Muscle of leg (tissue), 16 donors: ENCODE data around the gene TCEAL5. TPM values are rescaled to one million over a fixed set of nuclear protein-coding genes. Genes with fewer than 3 reads are reported as not detected.
A peak's percentile ranks its signal among the peaks of the same experiment; 100 is the strongest.
"Not testable (repeated sequence)": the region's sequence is repeated elsewhere in the genome, so short reads cannot be mapped to it uniquely, and the experiment has no call there.

Experiments
- DNase-seq: peaks from one replicate; pipeline ENCODE4 v3.0.0; 2013
- H3K27ac ChIP-seq: one replicate; pipeline ENCODE4 v1.5.1; 2013; ENCODE audit warnings: mild to moderate bottlenecking, low read length, control low read depth
- H3K27me3 ChIP-seq: one replicate; pipeline ENCODE4 v1.6.1; 2013; ENCODE audit warnings: low read length; ENCODE audit not compliant: control insufficient read depth, insufficient read depth
- H3K36me3 ChIP-seq: one replicate; pipeline ENCODE4 v1.6.1; 2013; ENCODE audit warnings: low read length; ENCODE audit not compliant: control insufficient read depth, insufficient read depth
- H3K4me1 ChIP-seq: one replicate; pipeline ENCODE4 v1.6.1; 2013; ENCODE audit warnings: low read length; ENCODE audit not compliant: control insufficient read depth, insufficient read depth
- H3K4me3 ChIP-seq: one replicate; pipeline ENCODE4 v1.5.1; 2013; ENCODE audit warnings: low read length, control low read depth
- H3K9me3 ChIP-seq: replicated peaks from 2 replicates; pipeline ENCODE4 v1.6.1; 2013; ENCODE audit warnings: low read depth, low read length; ENCODE audit not compliant: control insufficient read depth
- WGBS: methylation state at CpG from one replicate; pipeline ENCODE4 v1.1.5; 2013; ENCODE audit warnings: missing lambda C conversion rate; ENCODE audit not compliant: insufficient coverage; 5-methylcytosine and 5-hydroxymethylcytosine counted together
- long read RNA-seq, 11 donors: transcript quantifications; one replicate each; lab custom pipeline, GENCODE V29; 2026
- polyA plus RNA-seq, 8 donors: library from polyadenylated mRNA; unstranded; fragments of 120-200 nt; gene quantifications; one replicate each; pipeline versions ENCODE4 v1.2.1 to v1.2.3, GENCODE V29; 2013; ENCODE audit warnings: inconsistent platforms in 1 of 8, low replicate concordance in 1 of 8; ENCODE audit not compliant: insufficient read length in 8 of 8, insufficient read depth in 1 of 8
- total RNA-seq: library from RNA; stranded (reverse); fragments of 120-200 nt; gene quantifications from one replicate; pipeline ENCODE4 v1.2.4, GENCODE V29; 2013

The TCEAL5 gene, protein sequence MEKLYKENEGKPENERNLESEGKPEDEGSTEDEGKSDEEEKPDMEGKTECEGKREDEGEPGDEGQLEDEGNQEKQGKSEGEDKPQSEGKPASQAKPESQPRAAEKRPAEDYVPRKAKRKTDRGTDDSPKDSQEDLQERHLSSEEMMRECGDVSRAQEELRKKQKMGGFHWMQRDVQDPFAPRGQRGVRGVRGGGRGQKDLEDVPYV
- total RNA-seq (2.9 TPM), polyA plus RNA-seq (10 to 100 TPM in 1 of 8 donors, 1 to 10 TPM in 7; 4.6 to 12.6 (median 6.7) TPM)
- long read RNA-seq, donor 1, partial matches to known transcripts: 68 of 129 reads
- long read RNA-seq, donor 1, other reads (novel, unspliced or antisense): 61 of 129 reads
- long read RNA-seq, donor 2, partial matches to known transcripts: 140 of 172 reads
- long read RNA-seq, donor 2, other reads (novel, unspliced or antisense): 32 of 172 reads
- long read RNA-seq, donor 3, partial matches to known transcripts: 603 of 680 reads
- long read RNA-seq, donor 3, other reads (novel, unspliced or antisense): 77 of 680 reads
- long read RNA-seq, donor 4, partial matches to known transcripts: 422 of 553 reads
- long read RNA-seq, donor 4, other reads (novel, unspliced or antisense): 129 of 553 reads
- long read RNA-seq, donor 5, transcript TCEAL5-201 (3 exons, 1,168 nt): major isoform, 10 of 578 reads
- long read RNA-seq, donor 5, partial matches to known transcripts: 550 of 578 reads
- long read RNA-seq, donor 5, other reads (novel, unspliced or antisense): 18 of 578 reads
- long read RNA-seq, donor 6, transcript TCEAL5-201 (3 exons, 1,168 nt): major isoform, 5 of 488 reads
- long read RNA-seq, donor 6, partial matches to known transcripts: 441 of 488 reads
- long read RNA-seq, donor 6, other reads (novel, unspliced or antisense): 42 of 488 reads
- long read RNA-seq, donor 7, transcript TCEAL5-201 (3 exons, 1,168 nt): major isoform, 12 of 414 reads
- long read RNA-seq, donor 7, partial matches to known transcripts: 165 of 414 reads
- long read RNA-seq, donor 7, other reads (novel, unspliced or antisense): 237 of 414 reads
- long read RNA-seq, donor 8, partial matches to known transcripts: 324 of 423 reads
- long read RNA-seq, donor 8, other reads (novel, unspliced or antisense): 96 of 423 reads
- long read RNA-seq, donor 9, partial matches to known transcripts: 109 of 334 reads
- long read RNA-seq, donor 9, other reads (novel, unspliced or antisense): 221 of 334 reads
- long read RNA-seq, donor 10, transcript TCEAL5-201 (3 exons, 1,168 nt): major isoform, 8 of 978 reads
- long read RNA-seq, donor 10, partial matches to known transcripts: 919 of 978 reads
- long read RNA-seq, donor 10, other reads (novel, unspliced or antisense): 51 of 978 reads
- long read RNA-seq, donor 11, transcript TCEAL5-201 (3 exons, 1,168 nt): major isoform, 6 of 192 reads
- long read RNA-seq, donor 11, partial matches to known transcripts: 19 of 192 reads
- long read RNA-seq, donor 11, other reads (novel, unspliced or antisense): 167 of 192 reads

DNA sequence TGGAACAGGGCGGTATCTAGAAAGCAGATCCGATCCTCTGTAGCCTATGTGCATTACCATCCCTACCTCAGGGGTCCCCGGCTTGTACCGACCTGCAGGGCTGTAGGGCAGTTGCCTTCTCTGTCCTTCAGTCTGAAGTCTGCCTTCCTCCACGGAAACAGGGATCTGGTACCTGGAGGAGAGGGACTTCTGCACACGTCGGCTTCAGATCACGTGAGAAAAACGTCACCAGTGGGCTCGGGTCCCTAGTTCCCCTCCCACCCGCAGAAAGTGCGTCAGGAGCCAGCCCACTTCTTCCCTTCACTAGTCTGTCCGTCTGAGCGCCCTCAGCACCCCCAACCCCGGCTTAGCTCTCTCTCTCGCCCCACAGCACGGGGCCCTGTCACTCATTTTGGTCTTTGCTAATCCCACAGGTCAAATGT is at the start of gene TCEAL5:
Gene TCEAL5 (minus strand): TSS at position 170 of the 422 bp plus-strand sequence. CDS start 2,187 bp downstream, outside the sequence.
- Histone ChIP-seq H3K4me1 (no peaks in the 10 kb centered on the region), H3K4me3 (peak within 1 kb of the TSS; percentile 44), H3K27ac (no peak within 1 kb of the TSS), H3K27me3 (peaks cover 32% of the 10 kb centered on the region), H3K36me3 (no peaks in the 10 kb centered on the region), H3K9me3 (no peaks in the 10 kb centered on the region)
- peak; percentile 78 for DNase-seq
- WGBS: 18% methylated on average over 11 of the region's 17 CpGs

- peaks cover 3% of the 10 kb centered on the region for H3K4me1 ChIP-seq
- peak; percentile 43 for DNase-seq
- H3K9me3 ChIP-seq: no peaks in the 10 kb centered on the region
- no peaks in the 10 kb centered on the region for H3K36me3 ChIP-seq
- WGBS: no CpG with 5 or more reads among the region's 3 CpGs
- peak overlapping the region; percentile 51 for H3K4me3 ChIP-seq
- H3K27me3 ChIP-seq: peaks cover 21% of the 10 kb centered on the region
- H3K27ac ChIP-seq: peak overlapping the region; percentile 84
Observed at GRCh38 chrX:103311399-103311780, 34.8 kb upstream of the TCEAL5 start.

- H3K36me3 ChIP-seq: no peaks in the 10 kb centered on the region
- H3K4me1 ChIP-seq: peaks cover 3% of the 10 kb centered on the region
- peak within 1 kb of the TSS; percentile 84 for H3K27ac ChIP-seq
- peak within 1 kb of the TSS; percentile 51 for H3K4me3 ChIP-seq
- WGBS: 27% methylated on average over 46 of the region's 52 CpGs
- H3K9me3 ChIP-seq: no peaks in the 10 kb centered on the region
- DNase-seq: peak; percentile 63
- peaks cover 21% of the 10 kb centered on the region for H3K27me3 ChIP-seq
Observed at GRCh38 chrX:103310555-103311398, 34.2 kb upstream of the TCEAL5 start, which contains the start of gene BEX2. TSS of gene BEX2 (minus strand) at chrX:103310990. CDS start at chrX:103309976, 1,014 bp downstream.

- no peak for DNase-seq
- Histone ChIP-seq H3K4me3 (peak overlapping the region; percentile 51), H3K27me3 (peaks cover 21% of the 10 kb centered on the region), H3K9me3 (no peaks in the 10 kb centered on the region), H3K4me1 (peaks cover 3% of the 10 kb centered on the region), H3K27ac (no peak overlapping the region), H3K36me3 (no peaks in the 10 kb centered on the region)
- 50% methylated on average over 23 of the region's 32 CpGs for WGBS
Observed at GRCh38 chrX:103309860-103310554, 33.5 kb upstream of the TCEAL5 start.

- peaks cover 14% of the 10 kb centered on the region for H3K27me3 ChIP-seq
- H3K4me1 ChIP-seq, H3K4me3 ChIP-seq, H3K36me3 ChIP-seq, H3K9me3 ChIP-seq, H3K27ac ChIP-seq, DNase-seq: not testable (repeated sequence)
- no CpG with 5 or more reads among the region's 4 CpGs for WGBS
Observed at GRCh38 chrX:103305666-103306065, 29.1 kb upstream of the TCEAL5 start.

- no peaks in the 10 kb centered on the region for H3K4me1 ChIP-seq
- H3K4me3 ChIP-seq: no peak overlapping the region
- no peaks in the 10 kb centered on the region for H3K9me3 ChIP-seq
- no peak for DNase-seq
- H3K27me3 ChIP-seq: peaks cover 6% of the 10 kb centered on the region
- H3K36me3 ChIP-seq: no peaks in the 10 kb centered on the region
- H3K27ac ChIP-seq: no peak overlapping the region
Observed at GRCh38 chrX:103304705-103305104, 28.2 kb upstream of the TCEAL5 start.

DNA sequence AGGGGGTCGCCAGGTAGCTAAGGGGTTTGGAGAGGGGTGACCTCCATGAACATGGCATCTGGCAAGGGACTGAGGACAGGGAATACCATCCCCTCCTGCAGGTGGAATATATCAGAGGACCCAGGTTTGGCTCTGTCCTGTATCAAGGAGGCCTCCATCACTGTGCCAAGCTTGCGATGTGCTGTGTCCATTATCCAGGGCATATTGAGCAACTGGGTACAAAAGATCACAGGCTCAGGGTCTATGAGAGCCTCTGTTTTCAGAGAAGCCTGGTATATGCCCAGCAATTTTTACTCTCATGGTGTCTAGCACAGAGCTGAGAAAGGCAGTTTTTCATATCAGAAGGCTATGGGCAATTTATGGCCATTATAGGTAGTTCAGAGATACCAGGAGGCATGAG is 16.6 kb upstream of the TCEAL5 start:
- 92% methylated on average over 1 of the region's 2 CpGs for WGBS
- H3K4me3 ChIP-seq: no peak overlapping the region
- H3K4me1 ChIP-seq: no peaks in the 10 kb centered on the region
- H3K36me3 ChIP-seq: no peaks in the 10 kb centered on the region
- H3K27me3 ChIP-seq: peaks cover 5% of the 10 kb centered on the region
- no peak for DNase-seq
- H3K9me3 ChIP-seq: peaks cover 2% of the 10 kb centered on the region
- H3K27ac ChIP-seq: no peak overlapping the region

DNA sequence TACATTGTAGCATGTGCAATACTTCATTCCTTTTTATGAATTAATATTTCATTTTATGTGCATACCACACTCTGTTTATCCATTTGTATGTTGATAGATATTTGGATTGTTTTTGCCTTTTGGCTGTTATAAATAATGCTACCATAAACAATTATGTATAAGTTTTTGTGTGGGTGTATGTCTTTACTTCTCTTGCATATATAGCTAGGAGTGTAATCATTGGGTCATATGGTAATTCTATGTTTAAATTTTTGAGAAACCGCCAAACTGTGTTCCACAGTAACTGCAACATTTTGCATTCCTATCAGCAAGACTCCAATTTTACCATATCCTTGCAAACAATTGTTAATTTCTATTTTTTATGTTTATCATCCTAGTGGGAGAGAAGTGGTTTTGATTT is 3.1 kb upstream of the TCEAL5 start:
- Histone ChIP-seq H3K4me1 (no peaks in the 10 kb centered on the region), H3K9me3 (peaks cover 2% of the 10 kb centered on the region), H3K27ac (no peak overlapping the region), H3K27me3 (peaks cover 27% of the 10 kb centered on the region), H3K4me3 (no peak overlapping the region), H3K36me3 (no peaks in the 10 kb centered on the region)
- no peak for DNase-seq
- no CpG with 5 or more reads among the region's 1 CpG for WGBS
